ENCODE results near the gene GPC6.

The GPC6 gene

DNA sequence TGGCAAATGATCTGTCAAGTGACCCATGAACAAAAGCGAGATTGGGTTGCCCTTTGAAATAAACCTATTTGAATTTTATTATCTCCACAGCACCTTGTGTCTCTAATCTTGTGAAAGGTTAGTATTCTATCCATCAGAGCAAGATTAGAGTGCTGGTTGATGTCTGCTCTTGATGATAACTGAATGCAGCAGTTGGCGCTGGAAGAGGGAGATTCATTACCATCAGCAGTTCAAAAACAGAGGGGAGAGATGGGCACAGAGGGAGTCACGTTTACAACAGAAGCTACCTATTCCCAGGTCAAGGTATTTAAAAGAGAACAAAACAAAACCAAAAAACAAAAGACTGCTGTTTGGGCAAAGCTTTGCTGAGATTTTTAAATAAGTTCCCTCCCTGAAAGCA is 588.1 kb downstream of the GPC6 start:
- H3K4me2 ChIP-seq (ENCODE audit: low read length, poor library complexity, severe bottlenecking) = no peak overlapping the region
- H3K27me3 ChIP-seq (ENCODE audit: control insufficient read depth in 1 of 2, insufficient read depth in 1 of 2, low read length in 2 of 2) = no peaks in the 10 kb centered on the region
- no peak overlapping the region for H3K14ac ChIP-seq (ENCODE audit: low read length in 2 of 2)
- no peak overlapping the region for H3K9ac ChIP-seq (ENCODE audit: low read length)
- no peak for DNase-seq
- WGBS = no CpG with 5 or more reads among the region's 3 CpGs
- H3K18ac ChIP-seq (ENCODE audit: low read depth in 1 of 2, low read length in 2 of 2) = no peak overlapping the region
- H3K36me3 ChIP-seq (ENCODE audit: control insufficient read depth in 1 of 2, insufficient read depth in 2 of 2, low read depth in 1 of 2, low read length in 2 of 2) = no peaks in the 10 kb centered on the region
- H3K27ac ChIP-seq (ENCODE audit: low read length, poor library complexity, severe bottlenecking) = no peak overlapping the region
- H2AFZ ChIP-seq (ENCODE audit: low read depth, low read length) = no peak overlapping the region
- H2BK15ac ChIP-seq (ENCODE audit: low read depth, poor library complexity, severe bottlenecking) = no peak overlapping the region
- no peak overlapping the region for H2AK5ac ChIP-seq (ENCODE audit: low read length, severe bottlenecking)
- no peak overlapping the region for H2BK120ac ChIP-seq (ENCODE audit: low read depth, low read length)
- H4K8ac ChIP-seq (ENCODE audit: low read length) = no peak overlapping the region
- no peak overlapping the region for H4K91ac ChIP-seq (ENCODE audit: low read length)
- H2BK5ac ChIP-seq (ENCODE audit: low read depth, low read length, poor library complexity, severe bottlenecking) = no peak overlapping the region
- H3K4me3 ChIP-seq (ENCODE audit: insufficient read depth in 1 of 2, low read depth in 1 of 2, low read length in 2 of 2) = no peak overlapping the region
- H2BK12ac ChIP-seq (ENCODE audit: low read length in 2 of 2) = no peak overlapping the region
- no peak overlapping the region for H3K23ac ChIP-seq (ENCODE audit: low read length in 2 of 2)
- H3K79me1 ChIP-seq (replicated peaks; ENCODE audit: low read length, poor library complexity, severe bottlenecking) = no peaks in the 10 kb centered on the region
- no peaks in the 10 kb centered on the region for H3K4me1 ChIP-seq (ENCODE audit: control insufficient read depth, insufficient read depth, low read depth, low read length)
- H3K9me3 ChIP-seq (ENCODE audit: control insufficient read depth, low read length) = no peaks in the 10 kb centered on the region
- no peak overlapping the region for H3K4ac ChIP-seq (ENCODE audit: low read depth in 1 of 2, low read length in 2 of 2)

DNA sequence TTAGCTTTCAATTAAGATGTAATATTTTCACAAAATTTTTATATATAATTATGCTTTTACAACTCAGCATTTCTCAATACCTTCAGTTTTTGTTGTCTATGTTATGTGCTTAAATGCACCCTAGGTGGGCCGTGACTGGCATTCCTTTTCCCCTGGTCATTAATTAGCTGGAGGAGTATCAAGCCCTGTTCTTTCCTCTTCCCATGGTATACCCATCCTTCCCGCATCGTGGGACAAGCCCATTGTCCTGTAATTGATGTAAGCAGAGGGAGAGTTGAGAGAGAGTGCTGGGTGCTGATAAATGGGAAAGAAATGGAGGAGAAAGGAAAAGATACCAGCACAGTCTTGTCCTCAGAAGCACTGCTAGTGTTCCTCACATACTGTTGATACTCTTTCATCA is 591.7 kb downstream of the GPC6 start:
- Histone ChIP-seq H3K14ac (ENCODE audit: low read length in 2 of 2) (no peak overlapping the region), H3K27ac (ENCODE audit: low read length, poor library complexity, severe bottlenecking) (no peak overlapping the region), H4K8ac (ENCODE audit: low read length) (no peak overlapping the region), H2BK120ac (ENCODE audit: low read depth, low read length) (no peak overlapping the region), H3K9me3 (ENCODE audit: control insufficient read depth, low read length) (no peaks in the 10 kb centered on the region), H2BK12ac (ENCODE audit: low read length in 2 of 2) (no peak overlapping the region), H2AFZ (ENCODE audit: low read depth, low read length) (no peak overlapping the region), H3K4ac (ENCODE audit: low read depth in 1 of 2, low read length in 2 of 2) (no peak overlapping the region), H3K4me3 (ENCODE audit: insufficient read depth in 1 of 2, low read depth in 1 of 2, low read length in 2 of 2) (no peak overlapping the region), H2BK15ac (ENCODE audit: low read depth, poor library complexity, severe bottlenecking) (no peak overlapping the region), H2AK5ac (ENCODE audit: low read length, severe bottlenecking) (no peak overlapping the region), H3K27me3 (ENCODE audit: control insufficient read depth in 1 of 2, insufficient read depth in 1 of 2, low read length in 2 of 2) (no peaks in the 10 kb centered on the region), H3K18ac (ENCODE audit: low read depth in 1 of 2, low read length in 2 of 2) (no peak overlapping the region), H3K4me1 (ENCODE audit: control insufficient read depth, insufficient read depth, low read depth, low read length) (no peaks in the 10 kb centered on the region), H3K79me1 (replicated peaks; ENCODE audit: low read length, poor library complexity, severe bottlenecking) (no peaks in the 10 kb centered on the region), H3K23ac (ENCODE audit: low read length in 2 of 2) (no peak overlapping the region), H3K4me2 (ENCODE audit: low read length, poor library complexity, severe bottlenecking) (no peak overlapping the region), H3K36me3 (ENCODE audit: control insufficient read depth in 1 of 2, insufficient read depth in 2 of 2, low read depth in 1 of 2, low read length in 2 of 2) (no peaks in the 10 kb centered on the region), H3K9ac (ENCODE audit: low read length) (no peak overlapping the region), H2BK5ac (ENCODE audit: low read depth, low read length, poor library complexity, severe bottlenecking) (no peak overlapping the region), H4K91ac (ENCODE audit: low read length) (no peak overlapping the region)
- no peak for DNase-seq
- no CpG with 5 or more reads among the region's 3 CpGs for WGBS

DNA sequence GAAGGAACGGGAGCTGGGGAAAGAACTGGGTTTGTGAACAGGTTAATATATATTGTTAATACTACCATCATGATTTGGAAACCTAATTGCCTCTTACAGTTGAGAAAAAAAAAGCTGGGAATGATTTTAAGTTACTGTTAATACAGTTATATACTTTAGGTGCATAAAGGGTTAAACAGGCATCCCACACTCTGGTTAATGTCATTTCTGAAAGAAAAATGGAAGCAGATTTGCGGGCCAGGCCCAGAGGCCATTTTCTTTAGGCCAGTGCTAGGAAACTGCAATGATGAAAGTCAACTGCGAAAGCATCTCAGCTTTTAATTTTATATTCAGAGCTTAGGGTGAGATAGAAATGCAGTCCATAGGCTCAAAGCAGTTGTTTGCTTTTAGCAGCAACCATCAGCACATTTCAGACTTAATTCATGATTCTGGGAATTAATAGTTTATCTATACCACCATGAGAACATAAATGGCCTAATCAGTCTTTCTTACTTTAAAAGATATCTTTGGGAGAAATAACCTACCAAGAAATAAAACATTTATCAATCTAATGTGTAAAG is 592.8 kb downstream of the GPC6 start:
- Histone ChIP-seq H2BK120ac (ENCODE audit: low read depth, low read length) (no peak overlapping the region), H2AK5ac (ENCODE audit: low read length, severe bottlenecking) (no peak overlapping the region), H2BK15ac (ENCODE audit: low read depth, poor library complexity, severe bottlenecking) (no peak overlapping the region), H2BK12ac (ENCODE audit: low read length in 2 of 2) (no peak overlapping the region), H3K27me3 (ENCODE audit: control insufficient read depth in 1 of 2, insufficient read depth in 1 of 2, low read length in 2 of 2) (no peaks in the 10 kb centered on the region), H3K18ac (ENCODE audit: low read depth in 1 of 2, low read length in 2 of 2) (no peak overlapping the region), H3K4me2 (ENCODE audit: low read length, poor library complexity, severe bottlenecking) (no peak overlapping the region), H2AFZ (ENCODE audit: low read depth, low read length) (no peak overlapping the region), H3K4ac (ENCODE audit: low read depth in 1 of 2, low read length in 2 of 2) (no peak overlapping the region), H3K9me3 (ENCODE audit: control insufficient read depth, low read length) (no peaks in the 10 kb centered on the region), H3K36me3 (ENCODE audit: control insufficient read depth in 1 of 2, insufficient read depth in 2 of 2, low read depth in 1 of 2, low read length in 2 of 2) (no peaks in the 10 kb centered on the region), H3K4me3 (ENCODE audit: insufficient read depth in 1 of 2, low read depth in 1 of 2, low read length in 2 of 2) (no peak overlapping the region), H4K91ac (ENCODE audit: low read length) (no peak overlapping the region), H2BK5ac (ENCODE audit: low read depth, low read length, poor library complexity, severe bottlenecking) (no peak overlapping the region), H4K8ac (ENCODE audit: low read length) (no peak overlapping the region), H3K27ac (ENCODE audit: low read length, poor library complexity, severe bottlenecking) (no peak overlapping the region), H3K14ac (ENCODE audit: low read length in 2 of 2) (no peak overlapping the region), H3K23ac (ENCODE audit: low read length in 2 of 2) (no peak overlapping the region), H3K79me1 (replicated peaks; ENCODE audit: low read length, poor library complexity, severe bottlenecking) (no peaks in the 10 kb centered on the region), H3K9ac (ENCODE audit: low read length) (no peak overlapping the region), H3K4me1 (ENCODE audit: control insufficient read depth, insufficient read depth, low read depth, low read length) (no peaks in the 10 kb centered on the region)
- no peak for DNase-seq
- 88% methylated on average over 1 of the region's 3 CpGs for WGBS

DNA sequence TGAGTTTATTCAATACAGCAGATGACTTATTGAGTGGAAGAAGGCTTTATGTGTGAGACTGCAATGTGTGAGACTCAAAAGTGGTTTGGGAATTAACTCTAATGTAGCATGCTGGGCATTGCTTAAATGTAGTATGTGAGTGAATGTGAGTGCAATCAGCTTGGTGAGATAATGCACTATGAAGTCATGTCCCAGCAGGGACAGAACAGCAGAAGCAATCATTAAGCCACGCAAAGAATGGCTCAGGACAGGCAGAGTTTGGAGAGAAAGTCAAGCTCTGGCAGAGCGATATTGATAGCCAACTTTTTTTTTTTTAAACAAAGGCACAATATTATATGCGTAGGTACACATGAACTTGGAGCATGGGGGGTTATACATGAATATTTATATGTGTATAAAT is 597.7 kb downstream of the GPC6 start:
- Histone ChIP-seq H3K23ac (ENCODE audit: low read length in 2 of 2) (no peak overlapping the region), H3K27ac (ENCODE audit: low read length, poor library complexity, severe bottlenecking) (no peak overlapping the region), H3K4me2 (ENCODE audit: low read length, poor library complexity, severe bottlenecking) (no peak overlapping the region), H2BK5ac (ENCODE audit: low read depth, low read length, poor library complexity, severe bottlenecking) (no peak overlapping the region), H3K27me3 (ENCODE audit: control insufficient read depth in 1 of 2, insufficient read depth in 1 of 2, low read length in 2 of 2) (no peaks in the 10 kb centered on the region), H3K18ac (ENCODE audit: low read depth in 1 of 2, low read length in 2 of 2) (no peak overlapping the region), H3K9me3 (ENCODE audit: control insufficient read depth, low read length) (no peaks in the 10 kb centered on the region), H2AFZ (ENCODE audit: low read depth, low read length) (no peak overlapping the region), H2BK120ac (ENCODE audit: low read depth, low read length) (no peak overlapping the region), H3K79me1 (replicated peaks; ENCODE audit: low read length, poor library complexity, severe bottlenecking) (no peaks in the 10 kb centered on the region), H3K9ac (ENCODE audit: low read length) (no peak overlapping the region), H3K14ac (ENCODE audit: low read length in 2 of 2) (no peak overlapping the region), H3K4me1 (ENCODE audit: control insufficient read depth, insufficient read depth, low read depth, low read length) (no peaks in the 10 kb centered on the region), H4K8ac (ENCODE audit: low read length) (no peak overlapping the region), H2AK5ac (ENCODE audit: low read length, severe bottlenecking) (no peak overlapping the region), H2BK15ac (ENCODE audit: low read depth, poor library complexity, severe bottlenecking) (no peak overlapping the region), H4K91ac (ENCODE audit: low read length) (no peak overlapping the region), H2BK12ac (ENCODE audit: low read length in 2 of 2) (no peak overlapping the region), H3K4ac (ENCODE audit: low read depth in 1 of 2, low read length in 2 of 2) (no peak overlapping the region), H3K36me3 (ENCODE audit: control insufficient read depth in 1 of 2, insufficient read depth in 2 of 2, low read depth in 1 of 2, low read length in 2 of 2) (no peaks in the 10 kb centered on the region), H3K4me3 (ENCODE audit: insufficient read depth in 1 of 2, low read depth in 1 of 2, low read length in 2 of 2) (no peak overlapping the region)
- DNase-seq = no peak
- 96% methylated on average over 3 of the region's 3 CpGs for WGBS

Measured in mesenchymal stem cell (in vitro differentiated cells and primary cell).